Mammary epithelial cell (primary cell): Measurements from ENCODE around the gene ATP8B4.

Experiments
- CTCF ChIP-seq, 2 donors: IDR thresholded peaks in 1 of 2; conservative IDR thresholded peaks in 1 of 2; 2 replicates each; pipeline ENCODE4 v1.5.1; 2011 to 2012; ENCODE audit warnings: inconsistent platforms in 2 of 2, low read length in 2 of 2, mild to moderate bottlenecking in 2 of 2, control low read depth in 1 of 2, low read depth in 1 of 2; ENCODE audit not compliant: insufficient read depth in 1 of 2; ENCODE audit errors: extremely low read depth in 1 of 2
- EZH2 ChIP-seq: IDR thresholded peaks from 2 replicates; pipeline ENCODE4 v1.6.1; 2012; ENCODE audit warnings: low read length, inconsistent platforms, borderline replicate concordance

GRCh38 chr15:49908236-49908932 is 210.6 kb downstream of the ATP8B4 start:
- no peak for TF ChIP-seq CTCF (conservative IDR thresholded peaks at IDR 0.05 in 1 of 2, IDR thresholded peaks at IDR 0.05 in 1 of 2; ENCODE audit: extremely low read depth in 1 of 2, insufficient read depth in 1 of 2, low read depth in 1 of 2, low read length in 2 of 2)
- no peak for TF ChIP-seq EZH2
